Right lobe of liver (tissue), 4 donors: Measurements from ENCODE around the gene DRD3.

Source experiments
- POLR2A ChIP-seq: fragments of 450-650 bp; IDR thresholded peaks from one replicate; pipeline ENCODE4 v1.6.1; 2017; ENCODE audit warnings: antibody characterized with exemption, mild to moderate bottlenecking
- TF ChIP-seq, protein P1 (sequence below), 4 donors: fragments of 200-600 bp in 3 of 4; fragments of 450-650 bp in 1 of 4; IDR thresholded peaks; one replicate each; pipeline versions ENCODE4 v1.5.1 to v1.8.0; 2016 to 2022; ENCODE audit warnings: antibody characterized with exemption in 4 of 4, mild to moderate bottlenecking in 2 of 4
- donor health status: DM: no; HTN: no; CAD: no.
- donor health status: DM: no; HTN: no; CAD: no.
- donor health status: DM: no; HTN: yes; CAD: no.

GRCh38 chr3:114205541-114205940 lies 26.7 kb upstream of the DRD3 start:
- no peak for TF ChIP-seq POLR2A
- TF ChIP-seq, protein P1, sequence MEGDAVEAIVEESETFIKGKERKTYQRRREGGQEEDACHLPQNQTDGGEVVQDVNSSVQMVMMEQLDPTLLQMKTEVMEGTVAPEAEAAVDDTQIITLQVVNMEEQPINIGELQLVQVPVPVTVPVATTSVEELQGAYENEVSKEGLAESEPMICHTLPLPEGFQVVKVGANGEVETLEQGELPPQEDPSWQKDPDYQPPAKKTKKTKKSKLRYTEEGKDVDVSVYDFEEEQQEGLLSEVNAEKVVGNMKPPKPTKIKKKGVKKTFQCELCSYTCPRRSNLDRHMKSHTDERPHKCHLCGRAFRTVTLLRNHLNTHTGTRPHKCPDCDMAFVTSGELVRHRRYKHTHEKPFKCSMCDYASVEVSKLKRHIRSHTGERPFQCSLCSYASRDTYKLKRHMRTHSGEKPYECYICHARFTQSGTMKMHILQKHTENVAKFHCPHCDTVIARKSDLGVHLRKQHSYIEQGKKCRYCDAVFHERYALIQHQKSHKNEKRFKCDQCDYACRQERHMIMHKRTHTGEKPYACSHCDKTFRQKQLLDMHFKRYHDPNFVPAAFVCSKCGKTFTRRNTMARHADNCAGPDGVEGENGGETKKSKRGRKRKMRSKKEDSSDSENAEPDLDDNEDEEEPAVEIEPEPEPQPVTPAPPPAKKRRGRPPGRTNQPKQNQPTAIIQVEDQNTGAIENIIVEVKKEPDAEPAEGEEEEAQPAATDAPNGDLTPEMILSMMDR (IDR thresholded peaks at IDR 0.05), result no peak
